GM04504 (cell line): ENCODE data around the gene PDP2.

ENCODE experiments used
- DNase-seq: peaks from one replicate; pipeline ENCODE4 v3.0.0-alpha.2; 2012; ENCODE audit warnings: low read depth

The PDP2 gene

DNA sequence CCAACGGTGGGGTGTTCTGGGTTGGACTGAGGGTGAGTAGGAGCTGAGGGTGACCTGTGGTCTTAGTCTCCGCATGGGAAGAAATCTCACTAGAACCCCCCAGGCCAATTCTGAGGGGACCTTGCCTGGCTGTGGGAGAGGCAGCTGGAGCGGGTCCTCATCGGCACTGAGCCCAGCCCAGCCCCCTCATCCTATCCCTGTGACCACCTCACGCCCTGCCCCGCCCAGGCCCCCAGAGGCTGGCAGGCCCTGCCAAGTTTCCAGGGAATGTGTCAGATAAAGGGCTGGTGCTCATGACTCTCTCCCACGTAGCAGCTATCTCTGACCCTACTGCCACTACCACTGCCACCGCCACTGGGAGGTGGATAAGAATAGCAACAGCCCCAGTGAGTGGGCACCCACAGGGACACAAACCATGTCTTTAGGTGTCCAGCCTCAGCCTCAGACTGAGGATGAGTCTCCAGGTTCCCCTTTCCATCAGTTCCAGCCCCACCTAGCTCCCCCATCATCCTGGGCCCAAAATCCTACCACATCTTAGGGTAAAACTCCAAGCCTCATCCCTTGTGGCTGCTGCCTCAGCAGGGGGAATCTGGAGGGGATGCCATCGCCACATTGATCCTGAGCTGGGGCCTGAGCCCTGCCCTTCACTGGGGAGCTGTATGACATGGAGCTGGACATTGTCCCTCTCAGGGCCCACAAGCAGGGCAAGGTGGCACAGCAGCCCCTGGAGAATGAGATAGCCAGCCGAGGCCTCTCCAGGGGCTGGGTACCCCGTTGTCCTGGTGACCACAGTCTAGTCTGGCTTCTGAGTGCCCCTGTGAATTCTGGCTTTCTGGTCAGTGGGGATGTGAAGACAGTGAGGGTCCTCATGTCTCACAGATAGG is 23.5 kb downstream of the PDP2 start:
- no peak for DNase-seq

DNA sequence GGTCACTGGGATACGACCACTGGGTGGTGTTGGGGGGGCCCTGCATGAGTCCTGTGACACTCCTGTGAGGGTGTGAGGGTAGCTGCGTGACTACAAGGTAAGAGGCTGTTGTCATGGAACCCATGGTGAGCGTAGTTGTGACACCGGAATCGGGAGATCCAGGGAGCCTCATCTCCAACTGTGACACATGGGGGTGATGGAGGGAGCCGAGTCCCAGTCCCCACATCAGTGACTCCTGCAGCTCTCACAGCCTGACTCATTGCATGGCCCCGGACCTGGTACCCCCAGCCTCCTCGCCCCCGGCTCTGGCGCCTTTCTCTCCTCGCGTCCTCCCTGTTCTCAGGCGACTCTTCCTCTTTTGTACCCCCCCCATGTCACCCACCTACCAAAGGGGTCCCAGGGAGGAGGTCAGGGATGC is 24.1 kb downstream of the PDP2 start:
- DNase-seq = no peak

DNA sequence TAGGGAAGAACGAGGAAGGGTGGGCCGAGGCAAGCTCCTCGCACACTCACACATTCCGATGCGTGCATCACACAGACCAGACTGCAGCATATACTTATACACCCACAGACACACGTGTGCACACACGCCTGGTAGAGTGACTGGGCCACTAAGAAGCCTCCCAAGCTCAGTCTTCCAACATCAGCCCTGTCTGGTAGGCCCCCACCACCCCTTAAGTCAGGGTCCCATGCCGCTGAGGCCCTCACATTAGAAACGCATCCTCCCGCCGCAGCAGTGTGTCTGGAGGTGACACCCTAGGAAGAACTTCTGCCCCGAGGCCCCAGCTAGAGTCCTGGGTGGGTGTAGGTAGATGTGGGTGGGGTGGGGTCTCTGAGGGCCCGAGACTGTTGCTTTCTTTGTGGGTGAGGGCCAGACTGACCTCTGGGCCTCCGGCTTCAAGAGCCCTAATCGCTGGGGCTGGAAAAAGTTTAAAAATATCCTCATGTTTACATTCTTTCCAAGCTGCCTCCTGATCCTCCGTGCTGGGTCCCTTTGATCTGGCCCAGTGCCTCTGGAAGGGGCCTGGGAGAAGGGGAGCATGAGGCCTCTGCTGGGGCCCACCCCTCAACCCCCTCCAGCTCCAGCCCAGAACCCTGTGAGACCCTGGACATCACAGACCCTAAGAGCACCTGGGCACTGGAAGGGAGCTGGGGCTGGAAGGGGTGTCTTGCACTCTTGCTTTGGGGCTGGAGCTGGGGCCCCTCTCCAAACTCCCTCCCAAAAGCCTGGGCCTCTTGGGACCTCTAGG is 24.7 kb downstream of the PDP2 start:
- DNase-seq = no peak

DNA sequence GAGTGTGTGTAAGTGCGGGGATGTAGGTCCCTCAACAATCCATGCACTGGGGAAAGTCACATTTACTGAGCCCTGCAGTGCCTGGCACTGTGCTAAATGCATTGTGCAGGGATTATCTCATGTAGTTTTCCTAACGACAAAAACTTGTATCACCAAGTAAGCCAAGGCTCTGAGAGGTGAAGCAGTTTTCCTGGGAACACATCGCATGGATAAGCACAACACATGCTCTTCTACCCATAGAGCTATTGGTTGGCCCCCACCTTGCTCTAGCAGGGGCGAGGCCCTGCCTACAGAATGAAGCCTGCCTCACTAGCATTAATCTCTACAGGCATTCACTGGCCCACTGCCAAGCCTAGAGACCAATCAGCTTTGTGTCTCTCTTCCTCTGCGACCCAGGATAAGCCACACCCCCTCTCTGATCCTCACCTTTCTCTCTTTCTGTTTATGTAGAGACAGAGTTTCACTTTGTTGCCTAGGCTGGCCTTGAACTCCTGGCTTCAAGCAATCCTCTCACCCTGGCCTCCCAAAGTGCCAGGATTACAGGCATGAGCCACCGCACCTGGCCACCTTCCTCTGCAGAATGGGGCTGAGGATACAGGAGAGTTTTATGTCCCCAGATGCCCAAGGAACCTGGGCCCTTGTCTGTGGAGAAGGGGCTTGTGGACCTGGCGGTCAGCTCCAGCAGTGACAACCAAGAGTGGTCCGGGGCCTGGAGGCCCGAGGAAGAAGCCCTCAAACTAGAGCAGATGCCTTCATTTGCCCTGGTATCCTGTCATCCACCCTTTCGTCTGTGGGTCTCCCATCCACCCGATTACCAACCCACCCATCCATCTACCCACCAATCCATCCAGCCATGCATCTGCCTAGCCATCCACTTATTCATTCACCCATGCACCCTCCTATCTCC is 25.6 kb downstream of the PDP2 start:
- DNase-seq = no peak

DNA sequence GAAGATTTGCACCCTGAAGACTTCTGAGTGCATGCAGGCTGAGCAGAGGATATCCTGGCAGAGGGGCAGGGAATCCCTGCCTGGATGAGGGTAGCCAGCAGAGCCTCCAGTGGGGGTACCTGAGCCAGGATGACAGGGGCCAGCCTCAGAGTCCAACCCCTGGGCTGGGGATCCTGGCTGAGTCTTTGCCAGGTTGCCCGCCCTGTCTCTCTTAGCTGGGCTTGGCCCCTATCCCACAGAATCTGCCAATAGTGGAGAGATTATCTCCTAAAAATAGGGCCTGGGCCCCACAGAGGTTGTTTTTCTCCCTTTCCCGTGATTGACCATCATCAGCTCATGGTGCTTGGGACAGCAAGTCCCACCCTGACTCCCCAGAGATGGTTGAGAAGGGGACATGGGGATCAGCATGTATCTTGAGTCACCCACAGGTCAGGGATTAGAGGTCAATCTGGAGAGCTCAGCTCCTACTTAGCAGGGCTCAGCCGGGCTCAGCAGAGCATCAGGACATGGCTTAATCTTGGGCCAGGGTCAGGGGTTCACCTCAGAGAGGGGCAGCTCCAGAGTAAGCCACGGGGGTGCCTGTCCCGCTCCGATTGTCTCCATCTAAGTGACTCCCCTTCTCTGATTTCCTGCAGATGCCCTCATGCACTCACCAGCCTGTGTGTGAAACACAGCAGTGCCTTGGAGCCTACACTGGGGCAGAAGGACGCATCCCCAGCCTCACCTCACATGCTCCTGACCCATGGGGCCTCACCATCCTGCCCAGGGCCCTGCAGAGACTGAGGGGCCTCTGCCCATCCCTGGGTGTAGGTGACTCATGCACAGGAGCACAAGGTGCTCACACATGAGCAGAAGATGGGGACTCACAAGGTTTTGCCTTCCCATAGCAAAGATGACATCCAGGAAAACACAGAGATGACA is 26.9 kb downstream of the PDP2 start:
- DNase-seq = no peak

DNA sequence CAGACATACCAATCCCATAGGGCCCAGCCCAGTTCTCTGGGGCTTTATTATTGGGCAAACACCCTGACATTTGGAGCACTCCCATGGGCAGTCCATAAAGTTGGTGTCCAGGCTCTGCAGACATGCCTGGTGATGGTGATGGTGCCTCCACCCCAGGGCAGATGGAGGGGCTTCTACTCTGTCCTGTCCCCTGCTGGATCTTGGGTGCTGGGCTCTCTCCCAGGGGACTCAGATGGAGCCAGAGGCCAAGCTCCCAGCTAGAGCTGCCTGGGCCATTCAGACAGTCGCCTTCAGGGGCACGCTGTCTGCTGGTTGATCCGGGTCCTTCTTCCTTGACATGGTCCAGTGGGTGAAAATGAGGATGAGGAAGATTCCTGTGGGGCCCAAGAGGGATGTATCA is 27.8 kb downstream of the PDP2 start:
- DNase-seq = no peak

DNA sequence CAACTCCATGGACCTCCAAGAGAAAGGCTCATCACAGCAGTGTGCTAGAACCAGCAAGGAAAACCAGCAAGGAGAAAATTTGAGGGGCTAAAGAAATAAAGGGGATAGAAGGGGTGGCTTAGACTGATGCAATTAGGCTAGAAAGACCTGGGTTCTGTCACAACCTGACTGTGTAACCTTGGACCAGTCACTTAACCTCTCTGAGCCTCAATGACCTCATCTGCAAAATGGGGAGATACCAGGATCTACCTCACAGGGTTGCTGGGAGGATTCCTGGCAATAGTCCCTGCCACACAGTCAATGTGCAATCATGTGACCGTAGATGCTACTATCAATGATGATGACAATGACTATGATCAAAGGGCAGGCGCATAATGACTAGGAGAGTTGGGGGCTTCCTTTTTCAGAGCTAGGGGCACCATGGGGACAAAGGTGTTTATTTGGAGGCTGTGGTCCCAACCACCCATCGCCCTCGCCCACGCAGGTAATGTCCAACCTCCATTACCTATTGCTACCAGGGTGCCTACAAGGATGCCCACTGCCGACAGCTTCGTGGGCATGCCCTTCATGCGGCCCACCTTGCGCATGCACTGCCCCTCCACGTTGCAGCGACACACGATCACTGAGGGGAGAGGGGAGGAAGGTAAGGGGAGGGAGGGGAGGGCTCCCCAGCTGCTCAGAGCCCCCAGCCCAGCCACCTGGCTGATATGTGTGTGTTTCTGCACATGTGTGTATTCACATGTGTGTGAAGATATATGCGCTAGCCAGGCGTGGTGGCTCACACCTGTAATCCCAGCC is 28.6 kb downstream of the PDP2 start:
- no peak for DNase-seq

DNA sequence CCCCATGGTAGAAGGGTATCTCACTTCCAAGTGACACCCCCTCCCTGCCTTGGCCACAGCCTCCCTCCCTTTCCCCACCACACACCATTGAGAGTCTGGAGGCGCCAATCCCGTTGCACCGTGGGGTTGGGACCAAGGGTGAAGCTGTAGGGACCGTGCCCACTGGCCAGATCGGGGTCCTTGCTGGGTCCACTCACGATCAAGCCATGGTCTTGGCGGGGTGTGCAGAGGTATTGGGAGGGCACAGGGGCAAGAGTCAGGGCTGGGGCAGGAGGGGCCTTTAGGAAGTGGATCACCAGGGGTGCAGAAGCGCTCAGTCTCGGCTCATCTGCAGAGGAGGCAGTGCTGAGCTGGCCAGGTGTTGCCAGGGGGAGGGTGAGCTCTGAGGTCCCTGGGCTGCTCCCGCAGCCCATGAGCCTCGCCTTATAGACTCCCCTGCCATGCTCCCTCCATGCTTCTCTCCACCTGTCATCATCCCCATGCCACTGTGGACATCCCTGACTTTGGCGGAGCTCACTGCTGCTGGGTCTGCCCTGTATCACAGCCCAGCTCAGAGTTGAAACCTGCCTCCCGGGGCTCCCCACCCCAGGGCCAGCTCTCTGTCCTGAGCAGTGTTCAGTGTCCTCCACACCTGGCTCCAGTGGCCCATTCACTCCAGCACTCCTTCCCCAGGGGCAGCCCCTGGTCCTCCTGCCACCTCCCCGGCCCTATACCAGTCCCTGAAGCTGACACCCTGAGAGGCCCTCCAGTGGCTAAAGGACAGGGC is 30.0 kb downstream of the PDP2 start:
- no peak for DNase-seq

DNA sequence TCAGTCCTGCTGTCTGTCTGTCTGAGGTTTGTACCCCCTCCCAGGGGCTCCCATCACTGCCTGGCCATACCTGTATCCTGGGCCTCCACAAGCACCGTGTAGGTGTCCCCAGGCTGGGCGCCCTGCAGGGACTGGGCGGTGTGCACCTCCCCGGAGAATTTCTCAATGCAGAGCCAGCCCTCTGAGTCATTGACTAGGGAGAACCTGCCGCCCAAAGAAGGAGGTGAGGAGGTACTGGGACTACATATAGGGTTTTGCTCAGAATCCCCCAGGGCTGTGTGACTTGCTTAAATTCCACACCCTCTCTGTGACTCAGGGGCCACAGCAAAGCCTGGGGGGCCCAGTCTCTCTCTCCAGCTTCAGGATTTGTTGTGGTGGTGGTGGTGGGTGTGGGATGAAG is 30.8 kb downstream of the PDP2 start:
- DNase-seq = no peak

DNA sequence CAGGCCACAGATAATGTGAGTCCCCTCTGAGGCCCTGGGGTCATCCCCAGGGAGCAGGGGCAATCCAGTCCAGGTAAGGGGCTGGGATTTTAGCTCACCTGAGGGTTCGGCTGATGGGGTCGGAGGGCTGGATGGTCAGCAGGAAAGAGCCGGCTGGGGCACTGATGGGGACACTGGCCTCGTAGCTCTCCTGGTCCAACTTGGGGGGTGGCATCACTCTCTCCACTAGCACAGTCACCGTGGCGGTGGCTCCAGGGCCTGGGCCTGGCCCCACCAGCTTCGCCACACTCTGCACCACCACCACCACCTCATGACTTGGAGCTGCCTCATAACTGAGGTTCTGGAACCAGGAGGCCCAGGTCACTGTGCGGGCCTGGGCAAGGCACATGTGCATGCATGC is 31.5 kb downstream of the PDP2 start:
- DNase-seq = no peak

DNA sequence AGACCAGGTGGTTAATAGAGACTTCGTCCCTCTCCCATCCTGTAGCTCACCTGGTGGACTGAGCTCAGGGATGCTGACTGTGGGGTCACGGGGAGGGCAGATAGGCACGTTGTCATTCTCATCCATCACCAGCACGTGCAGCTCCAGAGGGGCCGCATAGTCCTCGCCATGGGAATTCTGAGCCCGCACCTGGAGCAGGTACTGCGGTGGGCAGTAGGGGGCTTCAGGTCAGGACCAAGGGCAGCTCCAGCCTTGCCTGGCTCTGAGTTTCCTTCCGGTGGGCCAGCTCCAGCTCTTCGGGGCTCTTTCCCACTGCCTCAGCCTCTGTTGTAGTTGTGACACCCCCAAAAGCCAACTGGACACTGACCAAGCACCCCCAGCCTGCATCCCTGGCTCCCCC is 32.8 kb downstream of the PDP2 start:
- no peak for DNase-seq

DNA sequence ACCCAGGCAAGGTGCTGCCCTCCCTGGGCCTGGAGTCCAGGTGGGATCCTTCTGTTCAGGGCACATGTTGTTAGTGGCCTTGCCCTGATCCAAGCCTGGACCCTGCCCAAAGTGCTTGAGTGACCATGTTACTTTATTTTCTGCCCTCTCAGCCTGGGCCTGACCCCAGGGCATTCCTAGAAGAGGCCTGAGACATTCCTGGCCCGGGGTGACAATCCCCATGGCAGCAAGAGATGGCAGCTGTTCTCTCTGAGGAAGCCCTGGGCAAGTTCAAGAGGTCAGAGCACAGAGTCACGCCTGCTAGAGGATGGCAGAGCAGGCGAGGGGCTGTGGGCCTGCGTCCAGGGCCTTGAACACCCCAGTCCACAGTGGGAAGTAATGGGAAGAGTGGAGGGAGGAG is 33.4 kb downstream of the PDP2 start:
- DNase-seq = no peak

DNA sequence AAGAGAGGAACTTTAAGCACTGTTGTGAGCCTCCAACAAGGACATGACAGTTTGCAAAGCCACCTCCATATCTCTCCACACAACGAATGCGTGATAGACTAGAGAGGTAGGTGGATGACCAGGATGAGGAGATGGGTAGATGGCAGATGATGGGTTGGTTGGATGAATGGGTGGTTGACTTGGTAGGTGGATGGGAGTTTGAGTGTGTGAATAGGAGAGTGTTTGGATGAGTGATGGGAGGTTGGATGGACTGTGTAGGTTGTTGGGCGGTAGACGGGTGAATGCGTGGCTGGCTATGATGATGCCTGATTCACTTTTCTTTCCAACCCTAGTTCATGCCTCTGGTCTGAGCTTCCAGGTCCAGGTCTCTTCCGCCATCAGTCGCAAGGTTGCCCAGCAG is 34.2 kb downstream of the PDP2 start:
- no peak for DNase-seq

DNA sequence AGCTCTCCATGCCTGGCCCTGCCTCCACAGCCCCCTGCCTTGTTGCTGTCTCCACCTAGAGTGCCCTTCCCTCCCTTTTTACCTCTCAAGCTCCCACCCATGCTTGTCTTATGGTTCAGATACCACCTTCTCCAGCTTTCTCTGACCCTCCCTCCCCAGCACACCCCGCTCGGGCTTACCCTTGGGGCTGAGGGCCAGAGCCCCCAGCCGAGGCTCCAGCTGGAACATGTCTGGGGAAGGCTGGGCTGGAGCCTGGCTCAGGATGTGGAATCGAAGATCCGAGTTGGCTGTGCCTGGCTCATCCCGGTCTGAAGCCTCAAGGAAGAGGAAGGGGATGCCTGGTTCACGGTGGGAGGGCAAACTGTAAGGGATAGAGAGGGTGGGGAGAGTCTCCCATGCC is 34.7 kb downstream of the PDP2 start:
- no peak for DNase-seq

DNA sequence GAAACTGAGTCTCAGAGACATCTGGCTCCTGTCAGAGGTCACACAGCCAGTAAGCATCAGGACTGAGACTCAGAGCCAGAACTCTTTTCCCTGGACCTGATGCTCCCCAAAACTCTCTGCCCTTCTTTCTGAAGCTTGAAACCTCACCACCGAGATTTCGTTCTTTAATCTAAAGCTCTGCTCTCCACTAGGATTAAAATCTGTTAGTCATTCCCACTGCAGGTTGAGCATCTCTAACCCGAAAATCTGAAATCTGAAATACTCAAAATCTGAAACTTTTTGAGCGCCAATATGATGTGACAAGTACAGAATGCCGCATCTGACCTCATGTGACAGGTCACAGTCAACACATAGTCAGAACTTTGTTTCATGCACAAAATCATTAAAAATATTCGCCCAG is 36.2 kb downstream of the PDP2 start:
- DNase-seq = no peak

DNA sequence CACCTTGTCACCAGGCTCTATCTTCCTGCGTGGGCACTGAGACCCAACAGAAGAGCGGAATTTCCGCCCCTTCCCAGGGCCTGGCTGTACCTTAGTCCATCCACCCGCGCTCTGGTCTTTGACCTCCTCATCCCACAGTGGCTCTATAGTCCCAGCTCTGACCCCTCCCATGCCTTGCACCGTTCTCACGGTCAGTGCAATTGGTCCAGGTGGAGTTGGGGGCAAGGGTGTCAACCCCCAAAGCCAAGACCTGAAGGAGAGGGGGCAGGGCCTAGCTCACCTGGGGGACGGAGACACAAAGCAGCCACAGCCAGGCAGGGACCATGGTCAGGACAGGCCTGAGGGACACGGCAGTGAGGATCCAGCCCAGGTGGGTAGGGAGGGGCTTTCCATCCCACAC is 37.4 kb downstream of the PDP2 start:
- DNase-seq = no peak

DNA sequence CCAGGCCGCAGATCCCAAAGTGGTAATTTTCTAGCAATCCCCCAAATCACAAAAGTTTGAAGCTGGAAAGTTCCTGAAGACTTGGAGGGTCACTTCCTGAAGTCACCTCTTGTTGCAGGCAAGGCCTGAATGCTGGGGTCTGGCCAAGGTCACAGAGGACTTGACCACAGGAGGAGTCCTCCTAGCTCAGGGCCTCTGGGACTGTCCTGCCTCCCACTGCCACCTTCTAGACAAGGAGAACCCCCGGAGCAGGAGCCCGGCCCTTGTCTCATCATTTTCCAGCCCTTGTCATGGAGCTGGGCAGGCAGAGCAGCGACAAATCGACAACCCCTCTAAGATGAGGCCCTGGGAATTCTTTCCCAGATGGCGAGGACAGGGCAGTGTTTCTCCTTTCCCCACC is 38.0 kb downstream of the PDP2 start:
- DNase-seq = no peak

DNA sequence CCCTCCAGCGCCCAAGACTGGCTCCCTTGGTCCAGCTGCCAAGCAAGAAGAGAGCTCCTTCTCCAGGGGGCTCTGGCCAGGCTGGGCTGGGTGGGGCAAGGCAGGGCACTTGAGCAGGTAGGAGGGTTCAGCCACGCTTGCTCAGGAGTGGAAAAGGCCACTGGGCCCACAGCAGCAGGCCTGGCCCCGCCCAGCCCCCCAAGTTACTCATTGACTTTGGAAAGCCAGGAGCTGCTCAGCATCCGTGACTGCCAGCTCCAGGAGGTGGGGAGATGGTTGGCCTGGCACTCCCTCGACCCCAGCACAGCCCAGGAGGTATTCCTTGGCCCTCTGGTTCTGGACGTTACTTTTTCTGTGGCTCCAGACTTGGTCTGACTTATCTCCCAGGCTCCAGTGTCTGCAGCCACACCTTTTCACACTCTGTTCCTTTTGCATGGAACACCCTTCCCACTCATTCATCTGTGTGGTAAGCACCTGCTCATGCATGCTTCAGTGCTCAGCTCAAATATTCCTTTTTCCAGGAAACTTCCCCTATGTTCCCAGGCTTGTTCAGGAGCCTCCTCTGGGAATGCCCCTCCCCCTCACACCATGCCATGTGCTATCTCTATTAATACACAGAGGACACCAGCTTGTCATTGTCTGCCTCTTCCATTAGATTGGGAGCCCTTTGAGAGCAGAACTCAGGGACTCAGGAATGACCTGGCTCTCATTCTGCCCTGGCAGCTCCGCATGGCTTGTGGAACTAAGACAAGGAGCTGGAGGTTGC is 38.7 kb downstream of the PDP2 start, which contains the start of gene CDH16:
Gene CDH16, minus strand, starts transcription at position 83 of the 766 bp plus-strand sequence. CDS start 820 bp downstream, outside the sequence.
- no peak for DNase-seq
